Activated T-cell treated with anti-CD3 and anti-CD28 coated beads, Interleukin-2, amount 50 U/mL, for 48 hours (primary cell): Measurements from ENCODE around the gene SMG6.
"Not testable (repeated sequence)": the region's sequence is repeated elsewhere in the genome, so short reads cannot be mapped to it uniquely, and the experiment has no call there.

Experiments
- DNase-seq, 2 experiments: peaks; one replicate each; pipeline ENCODE4 v3.0.0-alpha.2; 2020

SMG6 gene

DNA sequence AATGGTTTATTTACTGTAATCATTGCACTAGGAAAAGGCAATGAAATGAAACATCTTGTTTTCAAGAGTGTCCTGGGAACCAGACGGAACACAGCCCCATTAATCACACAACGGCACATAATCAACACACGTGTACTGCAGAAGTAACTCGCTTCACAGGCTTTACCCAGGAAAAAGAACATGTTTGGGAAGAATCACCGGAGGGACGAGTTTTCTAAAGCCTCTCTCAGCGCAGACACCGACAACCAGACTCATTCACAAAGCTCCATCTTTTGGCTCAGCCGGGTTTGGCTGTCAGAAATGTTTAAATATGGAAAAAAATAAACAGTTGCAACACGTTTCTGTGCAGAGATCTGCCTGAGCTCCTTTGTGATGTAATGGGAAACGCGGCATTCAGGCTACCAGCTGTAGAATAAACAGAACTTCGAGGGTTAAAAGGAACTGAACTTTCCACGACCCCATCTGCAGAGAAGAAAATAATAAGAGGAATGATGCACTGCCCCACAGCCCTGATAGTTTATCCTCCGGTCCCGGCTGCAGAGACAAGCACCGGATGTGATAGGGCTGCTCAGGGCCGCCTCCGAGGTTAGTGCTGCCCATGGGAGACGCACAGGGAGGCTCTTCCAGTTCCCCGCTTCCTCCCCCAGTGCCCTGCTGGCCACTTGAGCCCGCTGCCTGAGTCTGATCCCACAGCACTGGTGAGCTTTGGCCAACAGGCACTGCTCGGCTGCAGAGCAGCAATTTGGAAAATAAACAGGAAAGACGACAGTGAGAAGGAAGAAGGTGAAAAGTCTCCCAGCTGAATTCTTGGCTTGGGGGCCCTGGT, 128.9 kb downstream of the SMG6 start:
- DNase-seq: no peak

DNA sequence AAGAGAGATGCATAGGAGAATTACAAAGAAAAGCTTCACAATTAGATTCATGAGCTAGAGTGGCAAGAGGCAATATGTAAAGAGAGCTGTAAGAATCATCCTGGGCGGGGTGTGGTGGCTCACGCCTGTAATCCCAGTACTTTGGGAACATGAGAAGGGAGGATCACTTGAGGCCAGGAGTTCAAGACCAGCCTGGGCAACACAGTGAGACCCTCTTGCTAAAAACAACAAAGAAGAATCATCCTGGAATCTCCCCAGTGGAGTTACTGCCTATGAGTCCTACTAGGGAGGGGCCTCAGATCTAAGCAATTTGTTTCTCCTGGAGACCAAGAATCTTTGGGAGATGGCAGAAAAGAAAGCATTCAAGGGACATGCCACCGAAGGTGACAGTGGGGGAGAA, 129.6 kb downstream of the SMG6 start:
- DNase-seq: no peak

DNA sequence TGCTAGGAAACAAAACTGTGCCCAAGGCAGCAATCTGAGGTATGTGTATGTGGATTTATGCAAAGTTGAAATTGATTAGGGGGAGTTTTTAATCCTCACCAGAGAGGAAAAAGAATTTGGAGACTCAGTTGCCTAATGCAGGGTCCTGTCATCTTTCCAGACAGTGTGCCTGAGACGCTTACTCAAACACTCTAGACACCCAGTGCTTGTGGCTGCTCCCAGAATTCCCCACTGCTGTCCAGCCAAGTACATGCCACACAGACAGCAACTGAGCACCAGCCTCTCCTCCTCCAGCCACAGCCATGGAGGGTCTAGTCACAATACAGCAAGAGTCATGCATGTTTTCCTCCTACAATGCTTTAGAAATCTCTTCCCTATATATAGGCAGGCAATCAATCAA, 130.6 kb downstream of the SMG6 start:
- no peak for DNase-seq

DNA sequence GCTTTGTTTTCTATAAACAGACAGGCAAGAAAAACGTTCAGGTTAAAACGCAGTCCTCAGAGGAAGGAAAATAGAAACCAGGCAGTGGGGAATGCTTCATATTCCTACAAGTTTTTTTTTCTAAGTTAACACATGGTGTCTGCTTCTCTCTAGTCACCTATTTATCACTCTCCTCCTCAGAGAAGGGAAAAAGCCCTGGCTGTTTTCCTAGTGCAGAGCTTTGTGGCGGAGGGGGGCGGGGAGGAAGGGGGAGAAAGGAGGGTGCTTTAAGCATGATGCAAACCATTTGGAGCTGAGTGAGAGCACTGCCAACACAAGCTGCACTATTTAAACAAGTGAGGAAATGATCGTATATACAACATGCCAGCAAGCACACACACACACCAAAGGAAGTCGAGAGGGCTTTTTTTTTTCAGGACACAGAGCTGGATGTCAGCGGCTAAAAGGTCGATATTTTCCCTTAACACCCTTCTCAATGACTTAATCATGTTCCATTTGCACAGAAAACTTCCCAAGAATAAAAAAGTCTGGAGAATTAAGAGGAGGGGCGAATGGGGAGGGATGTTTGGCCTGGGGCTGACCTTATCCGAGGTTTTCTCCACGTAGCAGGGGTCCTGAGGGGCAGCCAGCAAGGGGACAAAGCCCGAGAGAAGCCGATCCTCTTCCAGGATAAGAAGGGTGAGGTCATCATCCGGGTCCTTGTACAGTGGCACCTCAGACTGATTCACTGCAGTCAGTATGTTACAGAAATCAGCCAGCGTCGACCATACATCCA, 131.3 kb downstream of the SMG6 start:
- no peak for DNase-seq

DNA sequence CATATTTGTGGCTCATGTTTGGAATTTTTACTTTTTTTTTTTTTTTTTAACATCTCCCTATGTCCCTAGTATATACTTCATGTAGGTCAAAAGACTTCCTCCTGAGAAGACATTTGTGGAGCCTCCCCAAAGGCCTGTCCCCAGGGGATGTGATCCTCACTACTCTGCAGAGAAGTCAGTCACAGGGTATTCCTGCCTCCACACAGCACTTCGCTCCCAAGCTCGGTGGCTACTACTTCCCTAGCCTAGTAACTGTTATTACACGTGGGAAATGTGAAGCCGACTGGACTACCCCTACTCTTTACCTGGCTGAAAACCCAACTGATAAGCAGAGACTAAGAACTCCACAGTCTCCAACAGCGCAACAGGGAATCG, 131.9 kb downstream of the SMG6 start:
- DNase-seq: no peak

DNA sequence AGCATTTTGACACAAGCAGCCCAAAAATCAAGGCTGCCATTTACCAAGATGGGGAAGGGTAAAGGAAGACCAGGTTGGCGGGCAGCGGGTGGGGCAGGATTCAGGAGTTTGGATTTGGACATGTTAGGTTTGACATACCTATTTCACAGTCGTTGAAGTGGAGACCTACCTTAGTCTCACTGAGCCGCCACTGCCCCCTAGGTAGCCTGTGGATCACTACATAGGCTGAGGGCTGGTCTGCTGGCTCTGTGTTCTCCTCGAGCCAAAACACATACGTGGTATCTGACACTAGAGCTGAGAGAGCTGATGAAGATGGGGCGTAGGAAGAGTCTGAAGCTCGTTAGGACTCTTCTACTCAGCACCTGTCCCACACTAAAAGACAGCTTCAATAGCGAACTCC, 133.6 kb downstream of the SMG6 start:
- peak; percentile 36 for DNase-seq

DNA sequence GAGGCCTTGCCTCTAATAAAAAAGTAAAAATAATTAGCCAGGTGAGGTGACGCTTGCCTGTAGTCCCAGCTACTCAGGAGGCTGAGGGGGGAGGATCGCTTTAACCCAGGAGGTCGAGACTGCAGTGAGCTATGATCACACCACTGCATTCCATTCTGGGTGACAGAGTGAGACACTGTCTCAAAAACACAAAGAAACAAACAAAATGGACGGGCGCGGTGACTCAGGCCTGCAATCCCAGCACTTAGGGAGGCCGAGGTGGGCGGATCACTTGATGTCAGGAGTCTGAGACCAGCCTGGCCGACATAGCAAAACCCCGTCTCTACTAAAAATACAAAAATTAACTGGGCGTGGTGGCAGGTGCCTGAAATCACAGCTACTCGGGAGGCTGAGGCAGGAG, 137.9 kb downstream of the SMG6 start:
- DNase-seq: not testable (repeated sequence)

DNA sequence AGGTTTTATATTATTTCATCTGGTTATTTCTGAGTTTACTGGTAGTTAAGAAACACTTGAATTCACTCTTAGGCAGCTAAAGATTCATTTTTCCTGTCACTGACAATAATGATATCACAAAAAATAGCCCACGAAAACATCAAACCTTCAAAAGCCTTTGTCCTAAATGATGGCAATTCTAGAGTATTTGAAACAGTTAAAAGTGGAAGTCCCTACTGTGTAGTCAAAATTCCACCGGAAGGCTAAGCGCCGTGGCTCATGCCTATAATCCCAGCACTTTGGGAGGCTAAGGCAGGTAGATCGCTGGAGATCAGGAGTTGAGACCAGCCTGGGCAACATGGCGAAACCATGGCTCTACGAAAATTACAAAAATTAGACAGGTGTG, 145.2 kb downstream of the SMG6 start:
- DNase-seq: no peak

DNA sequence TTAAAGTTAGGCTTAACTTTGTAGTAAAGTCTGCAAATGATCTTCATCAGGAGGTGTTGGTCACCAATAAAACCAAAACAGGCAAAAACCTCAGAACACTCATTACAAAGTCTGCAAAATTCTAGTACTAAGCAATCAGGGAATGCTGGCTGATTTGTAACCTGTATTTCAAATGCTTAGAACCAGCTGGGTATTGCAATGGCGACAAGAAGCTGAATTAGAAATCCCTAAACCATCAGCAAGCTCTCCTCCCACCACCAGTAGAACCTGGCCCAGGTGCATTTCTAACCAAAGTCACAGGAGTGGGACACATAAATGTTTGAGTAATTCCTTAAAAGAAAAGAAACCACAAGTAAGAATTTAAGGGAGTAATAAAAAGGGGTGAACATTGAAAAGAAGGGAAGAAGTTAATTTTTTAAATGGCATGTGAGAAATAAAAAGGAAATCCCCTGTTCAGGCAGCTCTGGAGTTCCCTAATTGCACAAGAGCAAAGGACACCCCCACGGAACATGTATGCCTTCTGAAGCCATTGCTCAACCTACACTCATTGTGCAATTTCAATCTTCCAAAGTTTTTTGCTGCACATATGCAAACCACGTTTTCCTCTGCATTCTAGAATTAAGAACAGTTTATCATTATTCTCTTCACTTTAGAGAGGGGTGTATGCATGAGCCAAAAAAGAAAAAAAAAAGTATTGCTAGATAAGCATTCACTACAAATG, 145.8 kb downstream of the SMG6 start:
- DNase-seq: no peak

DNA sequence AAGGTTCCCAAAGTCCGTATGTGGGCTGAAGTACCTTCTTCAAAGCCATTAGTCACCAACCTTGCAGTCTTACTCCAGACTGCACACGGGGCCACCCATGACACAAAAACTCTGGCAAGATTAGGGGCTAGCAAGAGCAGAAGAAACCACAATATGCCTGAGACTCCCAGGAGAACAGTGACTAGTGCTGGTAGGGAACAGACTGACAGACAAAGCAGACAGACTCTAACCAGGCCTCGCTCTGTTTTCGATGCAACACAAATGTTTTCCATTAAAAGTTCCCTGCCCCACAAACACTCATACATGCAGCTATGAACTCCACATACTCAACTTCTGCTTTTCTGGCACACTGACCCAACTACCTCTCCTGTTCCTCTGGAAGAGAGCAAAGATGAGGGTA, 146.5 kb downstream of the SMG6 start:
- no peak for DNase-seq

DNA sequence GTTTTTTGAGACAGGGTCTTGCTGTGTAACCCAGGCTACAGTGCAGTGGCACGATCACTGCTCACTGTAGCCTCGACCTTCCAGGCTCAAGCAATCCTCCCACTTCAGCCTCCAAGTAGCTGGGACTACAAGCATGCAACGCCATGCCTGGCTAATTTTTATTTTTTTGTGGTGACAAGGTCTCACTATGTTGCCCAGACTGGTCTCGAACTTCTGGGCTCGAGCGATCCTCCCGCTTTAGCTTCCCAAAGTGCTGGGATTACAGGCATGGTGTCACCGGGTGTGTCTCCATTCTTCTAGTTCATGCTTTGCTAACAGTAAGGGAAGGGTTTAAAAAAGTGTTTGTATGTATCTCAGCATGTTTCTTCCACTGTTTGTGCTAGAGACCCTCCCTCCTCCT, 146.9 kb downstream of the SMG6 start:
- DNase-seq: no peak

DNA sequence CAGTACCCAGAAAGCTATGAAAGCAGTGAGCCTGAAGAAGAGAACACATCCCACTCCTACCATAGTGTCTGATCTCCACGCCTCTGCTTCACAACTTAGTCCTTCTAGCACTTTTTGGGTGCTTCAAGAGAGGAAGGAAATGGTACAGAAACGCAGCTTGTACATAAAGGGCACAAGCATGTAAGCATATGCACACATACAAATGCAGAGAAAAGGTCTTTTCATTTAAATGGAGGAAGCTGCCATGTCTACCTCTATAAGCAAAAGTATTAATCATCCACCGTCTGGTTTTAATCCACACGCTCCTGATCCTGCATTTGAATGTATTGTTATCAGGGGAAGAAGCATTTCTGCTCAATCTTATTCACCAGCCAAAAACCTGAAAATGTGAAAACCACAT, 148.0 kb downstream of the SMG6 start:
- DNase-seq: no peak

DNA sequence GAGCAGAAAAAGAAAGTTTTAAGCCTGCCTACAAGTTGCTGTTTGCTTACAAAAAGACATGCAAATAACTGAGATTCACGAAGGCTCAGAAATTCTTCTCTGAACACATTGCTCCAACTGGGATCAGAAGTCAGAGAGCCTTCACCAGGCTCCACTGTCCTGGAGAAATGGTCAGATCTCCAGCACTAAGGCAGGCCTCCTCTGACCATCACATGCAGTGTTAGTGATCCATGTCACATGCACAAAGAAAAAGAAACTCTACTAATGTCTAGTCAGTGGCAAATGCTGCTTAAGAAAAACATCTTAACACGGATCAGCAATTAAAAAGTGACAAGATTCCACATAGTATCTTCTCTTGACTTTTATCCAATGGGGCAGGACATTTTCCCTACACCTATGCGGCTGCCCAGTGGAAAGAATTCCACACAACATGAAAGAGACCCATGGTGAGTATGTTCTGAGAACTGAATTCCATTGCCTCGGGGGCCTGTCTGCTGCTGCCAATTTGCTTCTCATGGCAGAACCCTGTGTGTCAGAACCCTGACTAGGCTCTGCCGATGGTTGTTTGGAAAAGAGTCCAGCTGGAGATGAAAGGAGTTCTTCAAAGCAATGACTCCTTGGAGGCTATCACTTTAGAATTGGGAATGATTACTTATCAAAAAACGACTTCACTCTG, 152.1 kb downstream of the SMG6 start:
- DNase-seq: no peak

DNA sequence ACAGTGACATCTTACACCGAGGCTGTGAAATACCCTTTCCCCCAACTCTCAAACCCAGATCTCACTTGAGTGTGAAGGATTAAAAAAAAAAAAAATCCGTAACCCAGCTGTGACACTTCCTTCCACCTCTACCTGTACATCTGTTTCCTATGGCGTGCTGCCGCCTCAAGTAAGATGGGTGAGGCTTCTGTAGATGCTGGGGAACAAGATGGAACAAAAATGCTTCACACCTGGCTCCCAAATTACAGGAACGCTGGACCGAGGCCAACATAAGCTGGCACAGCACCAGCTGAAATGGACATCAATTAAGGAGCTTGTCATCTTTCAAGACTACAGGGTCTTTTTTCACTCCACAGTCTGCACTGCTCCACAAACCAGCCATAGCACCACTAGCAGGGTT, 152.8 kb downstream of the SMG6 start:
- DNase-seq: no peak

DNA sequence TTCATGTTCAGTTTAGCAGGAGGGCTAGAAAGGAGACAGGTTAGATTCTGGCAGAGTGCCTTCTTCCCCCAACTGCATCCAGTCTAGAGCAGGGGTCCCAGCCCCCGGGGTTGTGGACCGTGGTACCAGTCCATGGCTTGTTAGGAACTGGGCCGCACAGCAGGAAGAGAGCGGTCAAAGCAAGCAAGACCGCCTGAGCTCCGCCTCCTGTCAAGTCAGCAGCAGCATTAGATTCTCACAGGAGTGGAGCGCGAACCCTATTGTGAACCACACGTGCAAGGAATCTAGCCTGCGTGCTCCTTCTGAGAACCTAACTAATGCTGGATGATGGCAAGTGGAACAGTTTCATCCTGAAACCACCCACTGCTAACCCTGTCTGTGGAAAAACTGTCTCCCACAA, 153.7 kb downstream of the SMG6 start:
- no peak for DNase-seq

DNA sequence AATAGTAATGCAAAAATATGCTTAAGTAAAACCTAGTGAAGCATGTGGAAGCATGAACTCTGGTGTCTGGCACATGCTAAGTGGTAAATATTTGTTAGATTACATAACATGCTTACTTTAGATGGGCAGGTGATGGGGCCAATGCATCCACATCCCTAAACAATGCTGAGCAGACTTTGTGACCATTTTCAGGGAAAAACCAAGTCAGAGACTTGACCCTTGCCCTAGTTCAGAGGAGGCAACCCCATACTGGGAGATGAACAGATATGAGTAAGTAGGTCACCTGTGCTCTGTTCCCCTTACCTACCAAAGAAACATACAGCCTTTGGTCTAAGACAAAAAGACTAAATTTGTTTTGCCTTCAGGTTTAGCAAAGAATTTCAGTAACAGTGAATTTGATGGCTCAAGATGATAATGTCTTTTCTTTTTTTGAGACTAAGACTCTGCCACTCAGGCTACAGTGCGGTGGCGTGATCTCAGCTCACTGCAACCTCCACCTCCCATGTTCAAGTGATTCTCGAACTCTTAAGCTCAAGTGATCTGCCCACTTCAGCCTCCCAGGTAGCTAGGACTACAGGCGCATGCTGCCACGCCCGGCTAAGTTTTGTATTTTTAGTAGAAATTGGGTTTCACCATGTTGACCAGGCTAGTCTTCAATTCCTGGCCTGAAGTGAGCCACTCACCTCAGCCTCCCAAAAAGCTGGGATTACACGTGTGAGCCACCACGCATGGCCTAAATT, 157.3 kb downstream of the SMG6 start:
- DNase-seq: no peak

DNA sequence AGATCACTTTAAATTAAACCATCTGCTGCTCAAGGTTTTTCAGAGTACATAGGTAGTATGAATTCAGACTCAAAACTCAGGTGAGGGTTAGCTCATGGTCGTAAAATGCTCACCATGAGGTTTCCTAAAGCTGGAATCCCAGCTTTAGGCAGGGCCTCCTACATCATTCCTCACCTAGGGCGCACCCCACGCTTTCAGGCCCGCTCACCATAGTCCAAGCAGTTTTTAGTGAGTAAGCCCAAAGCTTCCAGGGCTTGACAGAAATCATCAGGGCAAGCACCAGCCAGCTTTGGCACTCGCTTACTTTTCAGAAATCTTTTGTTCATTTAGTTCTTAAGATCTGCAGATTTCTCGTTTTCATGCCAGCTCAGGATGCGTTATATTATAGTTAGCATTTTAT, 158.9 kb downstream of the SMG6 start:
- no peak for DNase-seq

DNA sequence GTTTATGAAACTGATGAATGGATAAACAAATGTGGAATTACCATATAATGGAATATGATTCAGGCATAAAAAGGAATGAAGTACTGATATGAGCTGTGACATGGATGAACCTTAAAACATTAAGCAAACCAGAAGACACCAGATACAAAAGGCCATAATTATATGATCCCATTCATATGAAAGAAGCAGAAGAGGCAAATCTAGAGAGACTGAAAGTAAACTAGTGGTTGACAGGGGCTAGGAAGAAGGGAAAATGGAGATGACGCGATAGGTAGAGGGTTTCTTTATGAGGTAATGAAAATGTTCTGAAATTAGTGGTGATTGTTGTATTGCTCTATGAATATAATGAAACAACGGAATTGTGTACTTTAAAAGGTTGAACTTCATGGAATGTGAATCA, 160.3 kb downstream of the SMG6 start:
- no peak for DNase-seq

DNA sequence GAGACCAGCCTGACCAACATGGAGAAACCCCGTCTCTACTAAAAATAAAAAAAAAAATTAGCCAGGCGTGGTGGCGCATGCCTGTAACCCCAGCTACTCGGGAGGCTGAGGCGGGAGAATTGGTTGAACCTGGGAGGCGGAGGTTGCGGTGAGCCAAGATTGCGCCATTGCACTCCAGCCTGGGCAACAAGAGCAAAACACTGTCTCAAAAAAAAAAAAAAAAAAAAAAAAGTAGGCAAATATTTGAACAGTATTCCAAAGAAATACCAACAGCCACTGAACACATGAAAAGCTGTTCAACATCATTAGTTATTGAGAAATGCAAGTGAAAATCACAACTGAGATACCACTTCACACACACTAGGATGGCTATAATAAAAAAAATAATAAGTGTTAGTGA, 160.9 kb downstream of the SMG6 start:
- not testable (repeated sequence) for DNase-seq

DNA sequence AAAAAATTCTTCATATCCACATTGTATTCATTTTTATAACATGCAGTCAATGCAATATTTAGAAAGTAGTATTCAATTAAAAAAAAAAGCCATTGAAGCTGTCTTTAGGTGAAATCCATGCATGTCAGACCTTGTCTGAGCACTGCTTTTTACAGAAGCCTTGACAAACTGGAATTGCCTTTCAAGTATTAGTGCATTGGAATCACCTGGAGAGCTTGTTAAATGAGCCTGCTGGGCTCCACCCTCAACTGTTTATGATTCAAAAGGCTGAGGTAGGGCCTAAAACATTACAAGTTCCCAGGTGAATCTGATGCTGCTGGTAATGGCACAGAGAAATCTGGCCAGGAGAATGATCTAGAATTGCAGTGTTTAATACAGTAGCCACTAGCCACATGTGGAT, 162.9 kb downstream of the SMG6 start:
- DNase-seq: no peak

DNA sequence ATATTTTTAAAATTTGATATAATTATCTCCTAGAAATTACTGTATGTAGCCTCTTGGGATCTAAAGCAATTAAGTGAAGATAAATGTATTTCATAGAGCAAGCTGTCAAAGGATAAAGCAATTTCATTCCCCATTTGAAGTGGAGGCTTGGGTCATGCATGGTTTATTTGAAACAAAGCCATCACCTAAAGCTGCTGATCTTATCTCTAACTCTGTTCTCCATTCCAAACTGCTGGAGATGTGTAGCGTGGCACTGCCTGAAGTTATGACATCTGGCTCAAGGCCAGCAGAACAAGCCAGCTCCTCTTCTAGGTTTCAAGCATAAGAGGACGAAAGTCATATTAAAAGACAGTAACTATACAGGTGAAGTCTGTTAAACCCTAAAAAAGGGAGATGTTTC, 164.8 kb downstream of the SMG6 start:
- DNase-seq: no peak

DNA sequence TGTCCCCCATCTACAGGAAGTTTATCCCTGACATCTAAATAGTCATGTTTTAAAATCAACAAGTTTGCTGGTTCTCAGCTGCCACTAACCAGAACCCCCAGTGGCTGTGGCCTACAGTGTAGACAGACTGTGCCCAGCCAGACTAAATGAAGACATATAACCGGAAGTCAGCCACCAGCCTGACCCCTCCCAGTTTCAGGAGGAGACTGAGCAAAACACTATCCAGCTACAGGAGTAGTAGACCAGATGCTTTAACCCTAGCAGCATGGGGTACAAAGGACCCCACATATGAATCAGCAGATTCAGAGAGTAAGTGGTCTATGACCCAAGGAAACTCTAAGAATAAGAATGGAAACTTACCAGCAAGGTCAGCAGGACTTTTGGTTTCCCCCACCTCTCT, 165.3 kb downstream of the SMG6 start:
- peak in 1 of 2 experiments; percentile 29 for DNase-seq
